ENCODE data around the gene EARS2. TPM values are rescaled to one million over a fixed set of nuclear protein-coding genes. Genes with fewer than 3 reads are reported as not detected.

The EARS2 gene
- total RNA-seq, 4 donors from 2014 or later = 16.8 to 27.1 (median 20.7) TPM

GRCh38 chr16:23505671-23506605 lies 51.2 kb downstream of the EARS2 start:
- TF ChIP-seq POLR2A (IDR thresholded peaks at IDR 0.05) = no peak
- no peak for TF ChIP-seq CTCF (IDR thresholded peaks at IDR 0.05)
- H3K4me3 ChIP-seq (ENCODE audit: low read depth, poor library complexity, severe bottlenecking) = no peak overlapping the region
- no peak for DNase-seq (ENCODE audit: low spot score in 2 of 2)
- WGBS, 2 donors = 80 to 84% methylated on average over 7 of the region's 7 CpGs
- intact Hi-C loops (cut with DNase I; ENCODE audit: low total_unique reads) = no loop called here

GRCh38 chr16:23505180-23505665 lies 51.9 kb downstream of the EARS2 start:
- 93 to 94% methylated on average over 9 of the region's 9 CpGs for WGBS, 2 donors
- no peak for DNase-seq (ENCODE audit: low spot score in 2 of 2)
- intact Hi-C loops (cut with DNase I; ENCODE audit: low total_unique reads) = no loop called here
- no peak overlapping the region for H3K4me3 ChIP-seq (ENCODE audit: low read depth, poor library complexity, severe bottlenecking)
- no peak for TF ChIP-seq POLR2A (IDR thresholded peaks at IDR 0.05)
- no peak for TF ChIP-seq CTCF (IDR thresholded peaks at IDR 0.05)

- intact Hi-C loops (cut with DNase I; ENCODE audit: low total_unique reads) = no loop called here
- peak; percentile 65 to 91 for DNase-seq (ENCODE audit: low spot score in 2 of 2)
- TF ChIP-seq POLR2A (IDR thresholded peaks at IDR 0.05) (no peak), CTCF (IDR thresholded peaks at IDR 0.05) (no peak)
- H3K4me3 ChIP-seq (ENCODE audit: low read depth, poor library complexity, severe bottlenecking) = no peak overlapping the region
- WGBS, 2 donors = 32 to 48% methylated on average over 10 to 12 of the region's 13 CpGs
These were observed 52.5 kb downstream of the EARS2 start for GRCh38 chr16:23504453-23505179.

GRCh38 chr16:23504076-23504452 lies 53.1 kb downstream of the EARS2 start:
- peak; percentile 78 to 92 for DNase-seq (ENCODE audit: low spot score in 2 of 2)
- WGBS, 2 donors = 39 to 43% methylated on average over 5 of the region's 5 CpGs
- intact Hi-C loops (cut with DNase I; ENCODE audit: low total_unique reads) = no loop called here
- no peak overlapping the region for H3K4me3 ChIP-seq (ENCODE audit: low read depth, poor library complexity, severe bottlenecking)
- TF ChIP-seq POLR2A (IDR thresholded peaks at IDR 0.05) (no peak), CTCF (IDR thresholded peaks at IDR 0.05) (no peak)

- intact Hi-C loops (cut with DNase I; ENCODE audit: low total_unique reads) = no loop called here
- WGBS, 2 donors = 34 to 45% methylated on average over 2 of the region's 2 CpGs
- no peak for DNase-seq (ENCODE audit: low spot score in 2 of 2)
These were observed 54.7 kb downstream of the EARS2 start for GRCh38 chr16:23502466-23502865.

More at GRCh38 chr16:23502466-23502865, 54.7 kb downstream of the EARS2 start:
- H3K4me3 ChIP-seq (ENCODE audit: low read depth, poor library complexity, severe bottlenecking) = no peak overlapping the region
- TF ChIP-seq POLR2A (IDR thresholded peaks at IDR 0.05) (no peak), CTCF (IDR thresholded peaks at IDR 0.05) (no peak)

All from lower leg skin (tissue), 4 donors.